ENCODE measurements around the gene PLCH1.

The PLCH1 gene

GRCh38 chr3:155683344-155683720, 61.5 kb downstream of the PLCH1 start:
- ATAC-seq (no peak), DNase-seq (no peak)

GRCh38 chr3:155682426-155683343, 62.2 kb downstream of the PLCH1 start:
- no peak for ATAC-seq
- no peak for DNase-seq

- no peak for DNase-seq
- ATAC-seq = no peak
These were observed 68.5 kb downstream of the PLCH1 start for GRCh38 chr3:155676252-155676981.

- ATAC-seq = no peak
These were observed 69.8 kb downstream of the PLCH1 start for GRCh38 chr3:155675094-155675493.

GRCh38 chr3:155673421-155673820, 71.5 kb downstream of the PLCH1 start:
- DNase-seq (no peak), ATAC-seq (no peak)

More at GRCh38 chr3:155675094-155675493, 69.8 kb downstream of the PLCH1 start:
- DNase-seq = no peak

GRCh38 chr3:155670335-155670734, 74.5 kb downstream of the PLCH1 start:
- no peak for ATAC-seq

GRCh38 chr3:155667988-155668387, 76.9 kb downstream of the PLCH1 start:
- DNase-seq (no peak), ATAC-seq (no peak)

More at GRCh38 chr3:155670335-155670734, 74.5 kb downstream of the PLCH1 start:
- DNase-seq = no peak

- ATAC-seq (no peak), DNase-seq (no peak)
These were observed 79.8 kb downstream of the PLCH1 start for GRCh38 chr3:155664925-155665695.

- ATAC-seq (no peak), DNase-seq (no peak)
These were observed 81.2 kb downstream of the PLCH1 start for GRCh38 chr3:155663467-155664212.

GRCh38 chr3:155661760-155662159, 83.1 kb downstream of the PLCH1 start:
- ATAC-seq = no peak
- no peak for DNase-seq

GRCh38 chr3:155661042-155661441, 83.8 kb downstream of the PLCH1 start:
- ATAC-seq (no peak), DNase-seq (no peak)

GRCh38 chr3:155658671-155659261, 86.1 kb downstream of the PLCH1 start:
- ATAC-seq (no peak), DNase-seq (no peak)

GRCh38 chr3:155658006-155658405, 86.9 kb downstream of the PLCH1 start:
- no peak for ATAC-seq
- no peak for DNase-seq

- DNase-seq (no peak), ATAC-seq (no peak)
These were observed 87.7 kb downstream of the PLCH1 start for GRCh38 chr3:155657161-155657560.

- ATAC-seq (no peak), DNase-seq (no peak)
These were observed 88.4 kb downstream of the PLCH1 start for GRCh38 chr3:155656466-155656865.

- ATAC-seq (no peak), DNase-seq (no peak)
These were observed 93.2 kb downstream of the PLCH1 start for GRCh38 chr3:155651489-155652218.

- no peak for ATAC-seq
- DNase-seq = no peak
These were observed 96.8 kb downstream of the PLCH1 start for GRCh38 chr3:155648013-155648591.

GRCh38 chr3:155647206-155647605, 97.7 kb downstream of the PLCH1 start:
- no peak for DNase-seq
- no peak for ATAC-seq

- ATAC-seq = no peak
- no peak for DNase-seq
These were observed 98.2 kb downstream of the PLCH1 start for GRCh38 chr3:155646669-155647068.

GRCh38 chr3:155646128-155646527, 98.7 kb downstream of the PLCH1 start:
- DNase-seq = no peak
- no peak for ATAC-seq
